Panc1 (cell line): ENCODE data around the gene NID1.

Source experiments
- CTCF ChIP-seq: fragments of 450-650 bp; IDR thresholded peaks from 2 replicates; pipeline ENCODE4 v1.5.1; 2017; ENCODE audit warnings: mild to moderate bottlenecking
- POLR2AphosphoS5 ChIP-seq: IDR thresholded peaks from 2 replicates; pipeline ENCODE4 v1.6.1; 2012; ENCODE audit warnings: mild to moderate bottlenecking, low read depth, low read length, moderate library complexity
- REST ChIP-seq, 2 experiments: IDR thresholded peaks; 2 replicates each; pipeline ENCODE4 v1.6.1; 2011 to 2012; ENCODE audit warnings: low read depth in 2 of 2, control low read depth in 1 of 2, low read length in 1 of 2, mild to moderate bottlenecking in 1 of 2, moderate library complexity in 1 of 2; ENCODE audit not compliant: insufficient read depth in 1 of 2

GRCh38 chr1:235952950-235953615, 111.8 kb downstream of the NID1 start:
- TF ChIP-seq POLR2AphosphoS5 (no peak), CTCF (no peak), REST (IDR thresholded peaks at IDR 0.05; ENCODE audit: insufficient read depth in 1 of 2, low read depth in 2 of 2, low read length in 1 of 2) (no peak)
